Esophagus muscularis mucosa (tissue), 4 donors: ENCODE measurements around the gene USP12. TPM values are rescaled to one million over a fixed set of nuclear protein-coding genes. Genes with fewer than 3 reads are reported as not detected.

Experiments
- DNase-seq: peaks from one replicate; pipeline ENCODE4 v3.0.0-alpha.2; 2017; ENCODE audit errors: extremely low spot score
- H3K27ac ChIP-seq, 4 donors: fragments of 200-600 bp; sonication (generic); replicated peaks in 1 of 4; 1 replicate in 3 of 4; 2 replicates in 1 of 4; pipeline ENCODE4 v1.5.1; 2016 to 2019; ENCODE audit warnings: mild to moderate bottlenecking in 1 of 4
- H3K27me3 ChIP-seq, 4 donors: fragments of 200-600 bp; sonication (generic); one replicate each; pipeline versions ENCODE4 v1.5.1 to v1.6.0; 2016 to 2019
- H3K36me3 ChIP-seq, 4 donors: fragments of 200-600 bp; sonication (generic); one replicate each; pipeline ENCODE4 v1.5.1; 2016 to 2019
- H3K4me1 ChIP-seq, 4 donors: fragments of 200-600 bp; sonication (generic); one replicate each; pipeline ENCODE4 v1.5.1; 2016 to 2019
- H3K4me3 ChIP-seq, 4 donors: fragments of 200-600 bp; sonication (generic); 1 replicate in 2 of 4; 2 replicates in 2 of 4; pipeline ENCODE4 v1.5.1; 2016 to 2019; ENCODE audit warnings: mild to moderate bottlenecking in 4 of 4, moderate library complexity in 1 of 4
- H3K9me3 ChIP-seq, 4 donors: fragments of 200-600 bp; sonication (generic); 1 replicate in 3 of 4; 2 replicates in 1 of 4; pipeline ENCODE4 v1.5.1; 2016 to 2019
- CTCF ChIP-seq, 3 experiments: fragments of 200-600 bp in 2 of 3; fragments of 450-650 bp in 1 of 3; sonication (generic) in 2 of 3; IDR thresholded peaks; one replicate each; pipeline ENCODE4 v1.5.1; 2017 to 2019; ENCODE audit warnings: antibody characterized with exemption in 3 of 3, mild to moderate bottlenecking in 2 of 3, moderate library complexity in 1 of 3
- EP300 ChIP-seq: sonication (generic); formaldehyde crosslinking; IDR thresholded peaks from one replicate; pipeline ENCODE4 v1.6.1; 2017; ENCODE audit warnings: antibody characterized with exemption
- POLR2A ChIP-seq: fragments of 450-650 bp; IDR thresholded peaks from one replicate; pipeline ENCODE4 v1.6.1; 2017; ENCODE audit warnings: antibody characterized with exemption, moderate library complexity, mild to moderate bottlenecking, low read depth
- POLR2AphosphoS5 ChIP-seq, 2 donors: sonication (generic); formaldehyde crosslinking; IDR thresholded peaks; one replicate each; pipeline ENCODE4 v1.6.1; 2017; ENCODE audit warnings: antibody characterized with exemption in 2 of 2
- WGBS: methylation state at CpG from one replicate; pipeline ENCODE4 v1.1.5; 2018; 5-methylcytosine and 5-hydroxymethylcytosine counted together
- intact Hi-C: fragments of 100-400 bp; cut with DNase I; formaldehyde crosslinking; loops from one replicate; pipeline ENCODE4 v1.15.1; 2023
- total RNA-seq, 4 donors: library from RNA; depleted of rRNA; stranded (reverse); fragments of >200 nt; gene quantifications; one replicate each; pipeline versions ENCODE4 v1.1.0 to v1.2.1, GENCODE V29; 2016

The USP12 gene
- total RNA-seq, 4 donors from 2014 or later, result 55.6 to 107 (median 87.3) TPM

- Histone ChIP-seq H3K9me3 (peaks cover 0 to 6% (median 0%) of the 10 kb centered on the region in 4 donors), H3K4me3 (no peak overlapping the region), H3K36me3 (no peaks in the 10 kb centered on the region), H3K27ac (no peak overlapping the region), H3K27me3 (no peaks in the 10 kb centered on the region), H3K4me1 (peaks cover 0 to 16% (median 15%) of the 10 kb centered on the region in 4 donors)
- 67% methylated on average over 6 of the region's 6 CpGs for WGBS
- DNase-seq, result no peak
- intact Hi-C loops, result no loop called here
- TF ChIP-seq POLR2AphosphoS5 (IDR thresholded peaks at IDR 0.05), result no peak
- TF ChIP-seq CTCF (IDR thresholded peaks at IDR 0.05), result no peak
- TF ChIP-seq POLR2A, result no peak
- no peak for TF ChIP-seq EP300
Measured at GRCh38 chr13:27052551-27053208, 118.9 kb downstream of the USP12 start.

GRCh38 chr13:27047081-27047480 lies 124.5 kb downstream of the USP12 start:
- Histone ChIP-seq H3K9me3 (peaks cover 0 to 6% (median 0%) of the 10 kb centered on the region in 4 donors), H3K4me3 (no peak overlapping the region), H3K27me3 (no peaks in the 10 kb centered on the region), H3K27ac (no peak overlapping the region), H3K4me1 (peaks cover 0 to 14% (median 12%) of the 10 kb centered on the region in 4 donors), H3K36me3 (no peaks in the 10 kb centered on the region)
- no peak for DNase-seq
- whole genome bisulfite sequencing, result 89% methylated on average over 13 of the region's 13 CpGs
- intact Hi-C loops, result no loop called here
- TF ChIP-seq POLR2AphosphoS5 (IDR thresholded peaks at IDR 0.05) (no peak), CTCF (IDR thresholded peaks at IDR 0.05) (no peak), EP300 (no peak), POLR2A (no peak)

DNA sequence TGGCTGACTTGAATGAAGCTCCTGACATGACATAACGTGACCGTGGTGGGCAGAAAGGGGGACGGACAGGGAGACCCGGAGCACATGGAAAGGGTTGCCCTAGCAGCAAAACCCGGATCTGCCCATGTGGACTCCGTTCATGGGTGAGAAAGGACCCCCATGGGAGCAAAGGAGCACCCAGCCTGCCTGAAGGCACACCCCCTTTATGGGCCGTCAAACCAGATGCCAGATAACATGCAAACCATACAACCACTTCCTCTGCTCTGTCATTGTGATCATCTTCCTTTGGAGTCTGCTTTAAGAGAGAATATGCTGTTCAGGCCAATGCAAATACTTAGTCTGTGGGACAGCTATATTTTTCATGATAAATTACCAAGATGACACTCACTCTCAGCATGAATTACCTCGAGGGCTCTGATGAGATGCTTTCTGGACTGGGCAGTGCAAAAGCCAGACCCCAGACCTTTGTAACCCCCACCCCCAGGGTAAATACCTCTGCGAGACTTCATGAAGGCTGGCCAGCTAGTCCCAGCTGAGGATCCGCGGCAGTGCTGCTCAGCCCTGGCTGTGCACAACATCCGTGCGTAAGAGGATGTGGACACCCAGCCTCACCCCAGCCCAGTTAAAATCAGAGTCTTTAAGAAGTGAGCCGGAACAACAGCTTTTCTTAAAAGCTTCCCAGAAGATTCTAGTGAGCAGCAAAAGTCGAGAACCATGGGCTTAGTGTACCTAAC lies 126.6 kb downstream of the USP12 start:
- Histone ChIP-seq H3K27me3 (no peaks in the 10 kb centered on the region), H3K36me3 (no peaks in the 10 kb centered on the region), H3K4me3 (no peak overlapping the region), H3K9me3 (no peaks in the 10 kb centered on the region), H3K27ac (no peak overlapping the region), H3K4me1 (peaks cover 0 to 26% (median 17%) of the 10 kb centered on the region in 4 donors)
- intact Hi-C loops, result no loop called here
- 86% methylated on average over 10 of the region's 15 CpGs for WGBS
- peak; percentile 64 for DNase-seq
- no peak for TF ChIP-seq CTCF (IDR thresholded peaks at IDR 0.05)

GRCh38 chr13:27043013-27043412 lies 128.6 kb downstream of the USP12 start:
- Histone ChIP-seq H3K4me1 (peaks cover 0 to 46% (median 31%) of the 10 kb centered on the region in 4 donors), H3K9me3 (no peaks in the 10 kb centered on the region), H3K27me3 (no peaks in the 10 kb centered on the region), H3K27ac (peak overlapping the region in 3 of 4 donors; percentile 16 to 52 (median 44)), H3K36me3 (no peaks in the 10 kb centered on the region), H3K4me3 (no peak overlapping the region)
- DNase-seq, result no peak
- intact Hi-C loops, result no loop called here
- WGBS, result 57% methylated on average over 6 of the region's 6 CpGs
- TF ChIP-seq EP300, result no peak
- peak; percentile 44 to 47 for TF ChIP-seq POLR2AphosphoS5 (IDR thresholded peaks at IDR 0.05)

GRCh38 chr13:27041341-27041740 lies 130.3 kb downstream of the USP12 start:
- peaks cover 11 to 62% (median 48%) of the 10 kb centered on the region in 4 donors for H3K4me1 ChIP-seq
- DNase-seq, result no peak
- WGBS, result 93% methylated on average over 6 of the region's 6 CpGs
- intact Hi-C loops, result no loop called here
- H3K27me3 ChIP-seq, result no peaks in the 10 kb centered on the region
- H3K27ac ChIP-seq, result peak overlapping the region in 3 of 4 donors; percentile 67 to 83 (median 80)
- no peak overlapping the region for H3K4me3 ChIP-seq
- no peaks in the 10 kb centered on the region for H3K9me3 ChIP-seq
- TF ChIP-seq POLR2A (no peak), EP300 (no peak), CTCF (IDR thresholded peaks at IDR 0.05) (no peak), POLR2AphosphoS5 (IDR thresholded peaks at IDR 0.05) (no peak)
- no peaks in the 10 kb centered on the region for H3K36me3 ChIP-seq
